AG08395 (cell line): ENCODE measurements around the gene SH3PXD2A.
A peak's percentile ranks its signal among the peaks of the same experiment; 100 is the strongest.
"Not testable (repeated sequence)": the region's sequence is repeated elsewhere in the genome, so short reads cannot be mapped to it uniquely, and the experiment has no call there.

Experiments
- DNase-seq: peaks from one replicate; pipeline ENCODE4 v3.0.0; 2012; ENCODE audit warnings: mixed read lengths, low spot score

The SH3PXD2A gene

GRCh38 chr10:103745341-103746247 is 109.8 kb downstream of the SH3PXD2A start:
- DNase-seq: no peak

- DNase-seq: no peak
These were observed 112.6 kb downstream of the SH3PXD2A start for GRCh38 chr10:103742824-103743223.

GRCh38 chr10:103740611-103741010 is 114.8 kb downstream of the SH3PXD2A start:
- no peak for DNase-seq

- DNase-seq: peak; percentile 92
These were observed 116.2 kb downstream of the SH3PXD2A start for GRCh38 chr10:103739039-103739764.

DNA sequence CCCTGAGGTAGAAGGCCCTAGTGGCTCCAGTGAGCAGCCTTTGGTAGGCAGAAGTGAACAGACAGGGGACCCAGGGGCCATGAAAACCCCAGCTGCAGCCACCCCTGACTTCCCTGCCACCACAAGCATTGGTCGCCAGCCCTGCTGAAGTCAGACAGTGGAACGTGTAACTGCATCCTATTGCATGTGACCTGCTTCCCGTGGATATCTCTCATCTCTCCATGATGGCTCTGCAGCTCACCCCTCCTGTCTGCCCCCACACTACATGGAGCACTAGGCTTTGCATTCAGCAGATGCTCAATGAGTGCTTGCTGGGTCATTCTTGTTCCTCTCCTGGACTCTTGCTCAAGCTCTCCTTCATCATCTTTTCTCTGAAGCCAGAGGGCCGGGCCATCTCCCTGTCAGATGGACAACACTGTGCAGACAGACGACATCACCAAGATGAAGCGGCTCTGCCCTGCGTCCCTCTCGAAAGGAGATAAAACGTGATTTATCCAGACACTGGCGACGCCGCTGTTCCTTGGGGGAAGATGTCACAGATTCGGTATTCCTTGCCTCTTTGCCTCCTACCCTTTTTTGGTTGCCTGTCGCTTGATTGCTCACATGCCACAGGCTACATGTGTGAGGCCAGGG is 117.5 kb downstream of the SH3PXD2A start:
- DNase-seq: no peak

DNA sequence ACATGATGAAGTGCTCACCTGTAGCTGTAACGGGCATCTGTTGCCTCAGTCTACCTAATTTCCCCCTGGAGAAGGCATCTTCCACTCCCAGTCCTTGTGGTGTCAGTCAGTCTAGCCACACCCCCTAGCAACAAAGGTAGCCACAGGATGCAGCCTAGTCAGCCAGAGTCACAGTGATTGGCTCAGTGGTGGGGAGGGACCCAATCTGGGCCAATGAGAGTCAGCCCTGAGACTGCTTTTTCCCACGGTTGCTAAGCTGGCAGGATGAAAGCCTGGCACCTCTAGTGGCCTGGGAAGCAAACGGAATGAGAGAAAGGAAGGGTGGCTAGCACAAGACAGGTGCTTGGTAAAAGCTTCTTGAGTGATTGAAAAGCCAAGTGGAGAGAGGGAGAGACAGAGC is 118.6 kb downstream of the SH3PXD2A start:
- no peak for DNase-seq

DNA sequence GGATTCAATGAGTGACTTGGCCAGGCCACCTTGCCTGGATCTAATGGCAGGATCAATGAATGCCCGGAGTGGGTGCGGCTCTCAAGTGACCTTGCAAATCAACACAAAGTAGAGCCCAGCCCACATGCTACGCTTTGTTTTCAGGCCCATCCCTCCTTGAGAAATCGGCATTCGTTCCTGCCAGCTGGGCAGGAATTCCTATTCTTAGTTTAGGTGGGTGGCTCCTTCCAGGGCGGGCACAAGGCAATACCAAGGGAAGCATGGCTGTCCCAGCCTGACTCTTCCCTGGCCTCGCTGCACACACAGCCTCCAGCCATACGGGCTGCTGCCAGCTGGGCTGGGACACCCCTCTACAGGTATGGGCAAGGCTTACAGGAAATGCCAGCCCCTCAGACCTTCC is 119.3 kb downstream of the SH3PXD2A start:
- DNase-seq: no peak

- DNase-seq: peak; percentile 52
These were observed 120.6 kb downstream of the SH3PXD2A start for GRCh38 chr10:103734731-103735130.

GRCh38 chr10:103733045-103733419 is 122.3 kb downstream of the SH3PXD2A start:
- DNase-seq: no peak

DNA sequence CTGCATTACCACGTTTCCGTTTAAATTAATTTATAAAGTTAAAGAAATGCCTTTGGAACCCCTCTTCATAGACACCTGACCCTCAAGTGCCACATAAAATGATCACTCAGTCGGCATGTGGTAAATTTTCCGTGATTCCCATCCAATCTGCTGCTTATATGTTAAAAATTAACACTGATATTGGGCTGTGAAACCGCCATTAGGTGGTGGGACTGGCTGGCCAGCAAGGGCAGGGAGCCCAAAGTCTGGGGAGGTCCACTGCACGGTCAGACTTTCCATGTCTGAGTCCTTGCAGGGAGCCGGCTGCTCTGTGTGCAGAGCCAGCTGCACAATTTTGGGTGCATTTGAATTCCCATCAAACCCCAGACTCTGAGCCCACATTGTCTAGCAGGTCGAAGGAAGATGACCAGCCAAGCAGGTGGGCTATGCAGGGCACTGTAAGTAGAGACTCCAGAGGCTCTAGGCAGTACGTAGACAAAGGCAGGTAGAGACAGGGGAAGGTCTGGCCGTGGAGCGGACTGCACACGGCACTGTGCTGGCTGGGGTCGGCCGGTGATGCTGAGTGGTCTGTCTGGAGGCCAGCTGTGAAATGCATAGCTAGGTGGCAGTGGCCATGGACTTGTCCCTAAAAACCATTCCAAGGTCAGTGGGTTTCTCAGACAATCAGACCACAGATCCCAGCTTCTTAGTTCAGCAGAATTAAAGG is 122.9 kb downstream of the SH3PXD2A start:
- DNase-seq: no peak

DNA sequence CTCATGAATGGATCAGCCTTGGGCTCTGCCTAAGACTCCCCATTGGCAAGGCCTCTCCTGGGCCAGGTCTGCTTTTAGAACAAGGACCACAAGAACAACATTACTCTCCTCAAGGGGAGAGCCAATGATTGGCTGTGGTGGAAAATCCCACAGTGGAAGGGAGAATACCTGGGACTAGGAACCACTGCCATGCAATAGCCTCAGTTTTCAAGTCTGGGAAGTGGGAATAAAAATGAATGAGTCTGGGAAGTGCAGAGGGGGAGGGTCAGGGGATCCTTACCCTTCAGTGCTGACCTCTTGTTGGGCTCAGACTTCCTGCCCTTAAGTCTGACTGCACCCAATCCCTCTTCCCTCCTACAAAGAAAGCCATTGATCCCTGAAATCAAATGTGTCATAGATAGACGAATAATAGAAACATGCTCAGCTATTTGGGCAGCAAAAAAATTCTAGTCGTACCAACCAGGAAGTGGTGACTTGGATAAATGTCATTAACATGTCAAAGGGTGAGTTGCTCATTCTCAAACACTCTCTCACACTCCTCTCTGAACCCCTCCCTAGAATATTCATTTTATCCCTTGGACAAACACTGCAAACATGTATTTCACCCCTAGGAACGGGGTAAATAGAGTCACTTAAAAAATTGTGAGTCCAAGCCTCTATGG is 123.6 kb downstream of the SH3PXD2A start:
- DNase-seq: no peak

GRCh38 chr10:103731026-103731425 is 124.3 kb downstream of the SH3PXD2A start:
- not testable (repeated sequence) for DNase-seq

DNA sequence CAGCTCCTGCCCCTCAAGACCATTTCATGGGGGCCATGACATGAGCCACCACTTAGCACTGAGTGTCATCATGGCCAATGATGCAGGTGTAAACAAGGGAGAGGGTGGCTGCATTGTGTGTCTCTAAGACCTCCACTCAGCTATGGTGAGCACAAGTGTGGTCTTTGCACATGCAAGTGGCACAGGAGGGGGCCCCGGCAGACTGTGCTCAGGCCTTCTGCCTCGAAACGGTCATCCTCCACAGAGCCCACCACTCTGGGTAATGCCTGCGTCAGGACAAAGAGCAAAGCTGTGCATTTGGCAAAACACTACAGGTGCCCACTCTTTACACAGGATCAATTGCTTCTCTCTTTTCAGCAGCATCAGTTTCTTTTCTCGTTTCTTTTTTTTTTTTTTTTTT is 125.5 kb downstream of the SH3PXD2A start:
- no peak for DNase-seq

GRCh38 chr10:103727991-103728689 is 127.2 kb downstream of the SH3PXD2A start:
- no peak for DNase-seq

GRCh38 chr10:103727546-103727963 is 127.8 kb downstream of the SH3PXD2A start:
- DNase-seq: no peak

- DNase-seq: no peak
These were observed 128.7 kb downstream of the SH3PXD2A start for GRCh38 chr10:103726637-103727036.

DNA sequence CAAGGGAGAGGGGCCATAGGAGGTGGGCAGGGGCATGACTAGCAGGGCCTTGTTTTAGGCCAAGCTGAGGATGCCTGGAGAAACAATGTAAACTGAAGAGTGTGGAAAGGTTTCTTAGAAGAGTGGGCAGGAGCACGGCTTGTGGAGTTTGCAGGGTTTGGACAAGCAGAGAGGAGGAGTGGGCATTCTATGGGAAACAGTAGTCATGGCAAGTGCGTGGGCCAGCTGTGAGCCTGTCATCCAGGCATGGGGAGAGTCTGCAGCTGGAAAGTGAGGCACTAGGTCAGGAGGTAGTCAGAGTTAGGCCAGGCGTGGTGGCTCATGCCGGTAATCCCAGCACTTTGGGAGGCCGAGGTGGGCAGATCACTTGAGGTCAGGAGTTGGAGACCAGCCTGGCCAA is 130.1 kb downstream of the SH3PXD2A start:
- no peak for DNase-seq

DNA sequence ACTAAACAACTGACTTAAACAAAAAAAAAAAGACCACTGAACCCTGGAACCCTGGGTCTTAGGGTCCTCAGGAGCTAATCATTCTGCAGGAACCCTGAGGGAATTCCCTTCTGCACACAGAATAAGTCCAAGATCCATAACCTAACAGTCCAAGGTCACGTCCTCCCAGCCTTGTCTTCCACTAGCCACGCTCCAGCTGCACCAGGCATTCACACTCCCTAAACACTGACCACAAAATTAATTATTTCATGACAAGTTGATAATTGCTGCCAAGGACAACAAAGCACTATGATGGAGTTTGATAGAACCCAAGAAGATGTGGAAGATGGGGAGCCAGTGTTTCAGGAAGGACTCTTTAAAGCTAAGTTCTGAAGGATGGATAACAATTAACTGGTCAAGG is 130.6 kb downstream of the SH3PXD2A start:
- DNase-seq: no peak

- DNase-seq: no peak
These were observed 131.3 kb downstream of the SH3PXD2A start for GRCh38 chr10:103724074-103724473.

DNA sequence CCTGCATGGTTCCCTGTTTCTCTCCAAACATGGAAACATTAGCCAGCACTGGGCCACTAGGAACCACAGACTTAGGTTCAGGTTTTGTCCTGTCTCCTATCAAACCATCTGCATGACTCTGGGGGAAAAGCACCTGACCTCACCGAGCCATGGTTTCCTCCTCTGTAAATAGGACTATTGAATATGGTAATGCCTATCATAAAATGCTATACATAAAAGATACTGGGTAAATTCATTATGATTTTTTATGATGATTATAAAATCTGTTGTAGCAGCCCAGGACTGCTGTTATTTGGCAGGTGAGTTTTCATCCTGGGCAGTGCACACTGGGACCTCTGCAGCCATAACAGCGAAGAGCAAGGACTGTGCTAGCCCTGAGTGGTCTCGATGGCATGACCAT is 131.8 kb downstream of the SH3PXD2A start:
- DNase-seq: no peak

DNA sequence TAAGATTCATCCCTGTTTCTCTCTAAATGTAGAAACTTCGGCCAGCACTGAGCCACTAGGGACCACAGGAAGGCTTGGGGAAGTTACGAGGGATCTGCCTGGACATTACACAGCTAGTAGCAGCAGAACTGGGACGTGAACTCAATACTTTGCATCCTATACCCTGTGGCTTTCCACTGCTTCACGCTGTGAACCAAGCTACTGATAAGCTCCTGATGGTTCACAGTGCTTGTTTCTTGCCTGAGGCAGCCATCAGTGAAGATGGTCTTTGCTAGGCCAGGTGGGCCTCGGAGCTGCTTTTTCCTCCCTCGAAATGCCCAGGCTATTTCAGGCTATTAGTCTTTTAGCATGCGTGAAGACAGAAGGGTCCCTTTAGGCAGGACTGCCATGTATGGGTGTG is 132.7 kb downstream of the SH3PXD2A start:
- no peak for DNase-seq
